ENCODE results near the gene A4GNT. TPM values are rescaled to one million over a fixed set of nuclear protein-coding genes. Genes with fewer than 3 reads are reported as not detected.

The A4GNT gene
- total and polyA plus RNA-seq, 2 of the 8 experiments (the other 6 are each of a cell fraction or from before 2014, with no cell fraction given) = not detected

DNA sequence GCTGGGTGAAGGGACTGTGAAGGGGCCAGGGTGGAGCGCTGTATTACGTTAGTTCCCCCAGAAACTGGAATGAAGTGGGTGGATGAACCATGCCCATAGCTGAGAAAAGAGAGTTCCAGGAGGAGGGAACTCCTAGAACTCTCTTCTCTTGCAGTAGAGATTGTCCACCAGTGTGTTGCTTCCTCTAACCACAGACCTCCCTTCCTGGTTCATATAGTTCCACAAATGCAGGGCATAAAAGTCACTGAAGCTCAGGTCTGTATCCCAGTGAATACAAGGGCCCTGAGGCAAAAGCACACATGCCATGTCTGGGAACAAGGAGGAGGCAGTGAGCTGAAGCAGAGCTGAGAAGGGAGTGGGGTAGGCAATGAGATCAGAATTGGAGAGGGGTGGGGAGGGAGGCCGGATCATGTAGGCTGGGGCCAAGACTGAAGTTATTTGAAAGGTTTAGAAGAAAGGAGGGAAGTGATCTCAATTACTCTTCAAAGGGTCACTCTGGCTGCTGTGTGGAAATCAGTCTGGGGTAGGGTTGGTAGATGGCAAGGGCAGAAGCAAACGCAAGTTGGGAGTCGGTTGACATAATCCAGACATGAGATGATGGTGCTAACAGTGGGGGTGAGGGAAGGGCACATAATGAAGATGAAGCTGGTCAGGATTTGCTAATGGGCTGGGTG is 6.5 kb downstream of the A4GNT start:
- H3K27me3 ChIP-seq (replicated peaks in 1 of 4; ENCODE audit: control insufficient read depth in 3 of 4, extremely low read depth in 1 of 4, insufficient read depth in 3 of 4, low read length in 3 of 4) = no peaks in the 10 kb centered on the region
- no peak overlapping the region for H3K27ac ChIP-seq (ENCODE audit: low read depth, low read length)
- no peaks in the 10 kb centered on the region for H3K4me1 ChIP-seq (replicated peaks in 1 of 4; ENCODE audit: control insufficient read depth in 3 of 4, insufficient read depth in 4 of 4, low read length in 3 of 4)
- H3K9me3 ChIP-seq (ENCODE audit: insufficient read depth in 2 of 2, low read depth in 1 of 2, low read length in 1 of 2) = peaks cover 0 to 9% of the 10 kb centered on the region in 2 experiments; a peak in 1 of 4 replicates
- ChIA-PET POLR2A (ENCODE audit: partially characterized antibody) (interaction anchor here (0.6 to 1.3 kb wide), 2 partner anchors 10 to 62 kb away, joined by 3 read pairs; partner anchors contain the start of gene DZIP1L), CTCF (ENCODE audit: partially characterized antibody) (interaction anchor here (1.1 to 1.3 kb wide), 2 partner anchors 9 to 73 kb away, joined by 3 to 4 read pairs; no protein-coding TSS in a partner anchor)
- H3K23me2 ChIP-seq (ENCODE audit: low read depth, low read length) = no peaks in the 10 kb centered on the region
- no peak overlapping the region for H4K5ac ChIP-seq (ENCODE audit: insufficient read length, low read depth, low read length)
- no peaks in the 10 kb centered on the region for H3K79me2 ChIP-seq (ENCODE audit: control insufficient read depth in 1 of 2, insufficient read depth in 2 of 2, low read length in 2 of 2)
- no peak overlapping the region for H2AK5ac ChIP-seq (ENCODE audit: low read depth, low read length)
- H3K79me1 ChIP-seq (ENCODE audit: low read depth, low read length) = no peaks in the 10 kb centered on the region
- no peak overlapping the region for H3K18ac ChIP-seq (ENCODE audit: extremely low read depth, low read length)
- no peaks in the 10 kb centered on the region for H4K20me1 ChIP-seq (replicated peaks in 1 of 2; ENCODE audit: control insufficient read depth in 1 of 2, insufficient read depth in 2 of 2, low read length in 2 of 2)
- H3K4me2 ChIP-seq (ENCODE audit: insufficient read depth in 1 of 2, low read depth in 2 of 2, low read length in 2 of 2) = no peak overlapping the region
- H4K91ac ChIP-seq (replicated peaks; ENCODE audit: insufficient read length, low read length) = no peak overlapping the region
- no peak overlapping the region for H2BK120ac ChIP-seq (replicated peaks; ENCODE audit: low read depth, low read length)
- no peak for FAIRE-seq
- H2BK15ac ChIP-seq (ENCODE audit: low read length) = no peak overlapping the region
- H3K36me3 ChIP-seq (ENCODE audit: control insufficient read depth in 2 of 4, insufficient read depth in 4 of 4, low read length in 3 of 4) = no peaks in the 10 kb centered on the region
- H3K9ac ChIP-seq (replicated peaks in 1 of 4; ENCODE audit: extremely low read depth in 1 of 4, low read depth in 3 of 4, low read length in 3 of 4) = no peak overlapping the region
- H3K4me3 ChIP-seq (ENCODE audit: extremely low read depth in 1 of 4, insufficient read depth in 2 of 4, low read depth in 3 of 4, low read length in 4 of 4) = no peak overlapping the region
- no peak overlapping the region for H3K56ac ChIP-seq (replicated peaks; ENCODE audit: insufficient read length, low read depth, low read length)
- H3K23ac ChIP-seq (ENCODE audit: insufficient read length) = no peak overlapping the region
- H2AFZ ChIP-seq (ENCODE audit: low read length) = no peak overlapping the region
- no peak overlapping the region for H3K4ac ChIP-seq (replicated peaks; ENCODE audit: insufficient read length, low read depth, low read length)
- H2BK5ac ChIP-seq (ENCODE audit: low read depth, low read length) = no peak overlapping the region
- no peak overlapping the region for H3K14ac ChIP-seq (ENCODE audit: insufficient read length)
- no peak for DNase-seq (ENCODE audit: low read depth in 1 of 2, low spot score in 2 of 2)
- no peak overlapping the region for H2BK12ac ChIP-seq (ENCODE audit: low read depth, low read length)
- no peak overlapping the region for H4K8ac ChIP-seq (ENCODE audit: extremely low read depth, insufficient read depth, low read length)
- no peak overlapping the region for H2BK20ac ChIP-seq (ENCODE audit: low read length)
- WGBS, 2 experiments (ENCODE audit: extremely low coverage in 1 of 2, insufficient coverage in 1 of 2, insufficient read length in 1 of 2, insufficient replicate concordance in 2 of 2, low coverage in 1 of 2, low lambda C conversion rate in 2 of 2, missing lambda C conversion rate in 1 of 2) = 84% methylated on average over 5 of the region's 5 CpGs; no CpG with 5 or more reads in 1 of the 2 experiments
- TF ChIP-seq NRF1 (IDR thresholded peaks at IDR 0.05; ENCODE audit: low read depth, low read length) = no peak
- no peak for TF ChIP-seq SAP30 (IDR thresholded peaks at IDR 0.05; ENCODE audit: insufficient read depth, insufficient replicate concordance, low read length)
- TF ChIP-seq RNF2 (IDR thresholded peaks at IDR 0.05; ENCODE audit: borderline replicate concordance, low read depth, low read length, missing control alignments, poor library complexity, severe bottlenecking) = no peak
- no peak for TF ChIP-seq CBX8 (IDR thresholded peaks at IDR 0.05; ENCODE audit: borderline replicate concordance, low read depth, low read length)
- TF ChIP-seq BCL11A (IDR thresholded peaks at IDR 0.05; ENCODE audit: low read depth in 2 of 2, low read length in 2 of 2) = no peak
- no peak for TF ChIP-seq BRCA1 (IDR thresholded peaks at IDR 0.05; ENCODE audit: low read depth, low read length)
- TF ChIP-seq SRF (IDR thresholded peaks at IDR 0.05; ENCODE audit: low read depth, low read length) = no peak
- TF ChIP-seq SUZ12 (IDR thresholded peaks at IDR 0.05; ENCODE audit: low read length) = no peak
- TF ChIP-seq SIN3A (conservative IDR thresholded peaks at IDR 0.05 in 1 of 2, IDR thresholded peaks at IDR 0.05 in 1 of 2; ENCODE audit: low read depth in 1 of 2, low read length in 2 of 2) = no peak
- no peak for TF ChIP-seq SP4 (IDR thresholded peaks at IDR 0.05; ENCODE audit: low read length)
- no peak for TF ChIP-seq EP300 (IDR thresholded peaks at IDR 0.05; ENCODE audit: borderline replicate concordance in 1 of 2, low read depth in 2 of 2, low read length in 2 of 2)
- no peak for TF ChIP-seq POLR2A (IDR thresholded peaks at IDR 0.05; ENCODE audit: control extremely low read depth in 1 of 2, low read depth in 2 of 2, low read length in 2 of 2)
- TF ChIP-seq CEBPB (IDR thresholded peaks at IDR 0.05; ENCODE audit: low read depth, low read length) = no peak

Data from H1 (cell line).